Endothelial cell (in vitro differentiated cells): Measurements from ENCODE around the gene PRM2. TPM values are rescaled to one million over a fixed set of nuclear protein-coding genes. Genes with fewer than 3 reads are reported as not detected.

Source experiments
- DNase-seq: peaks from one replicate; pipeline ENCODE4 v3.0.0; 2021; ENCODE audit warnings: low spot score
- H3K27ac Mint-ChIP-seq: one replicate; pipeline ENCODE4 v1.8.0; 2021; ENCODE audit warnings: mixed read lengths, inconsistent platforms; ENCODE audit not compliant: unreplicated experiment
- H3K27me3 Mint-ChIP-seq: one replicate; pipeline ENCODE4 v1.8.0; 2021; ENCODE audit warnings: mild to moderate bottlenecking, moderate library complexity, mixed read lengths, inconsistent platforms; ENCODE audit not compliant: unreplicated experiment
- H3K36me3 Mint-ChIP-seq: one replicate; pipeline ENCODE4 v1.8.0; 2021; ENCODE audit warnings: mild to moderate bottlenecking, low read depth, mixed read lengths, inconsistent platforms; ENCODE audit not compliant: unreplicated experiment
- H3K4me1 Mint-ChIP-seq: one replicate; pipeline ENCODE4 v1.8.0; 2021; ENCODE audit warnings: mild to moderate bottlenecking, mixed read lengths, inconsistent platforms; ENCODE audit not compliant: unreplicated experiment
- H3K4me3 Mint-ChIP-seq: one replicate; pipeline ENCODE4 v1.8.0; 2021; ENCODE audit warnings: mild to moderate bottlenecking, mixed read lengths, inconsistent platforms; ENCODE audit not compliant: unreplicated experiment
- H3K9me3 Mint-ChIP-seq: one replicate; pipeline ENCODE4 v1.8.0; 2021; ENCODE audit warnings: mixed read lengths, inconsistent platforms; ENCODE audit not compliant: unreplicated experiment
- total RNA-seq: library from RNA; stranded (reverse); fragmentation: NEBNext Ultra II Directional; extraction: Animal tissue kit (Norgen Biotek cat#: 25700); gene quantifications from one replicate; pipeline ENCODE4 v1.2.1, GENCODE V29; 2021; ENCODE audit not compliant: unreplicated experiment
- TF ChIP-seq, protein P1 (sequence below): fragments of 200-600 bp; sonication (generic); IDR thresholded peaks from one replicate; pipeline ENCODE4 v1.5.0; 2021; ENCODE audit warnings: antibody characterized with exemption; ENCODE audit not compliant: unreplicated experiment

The PRM2 gene
- total RNA-seq, 1 donor from 2014 or later, result not detected

DNA sequence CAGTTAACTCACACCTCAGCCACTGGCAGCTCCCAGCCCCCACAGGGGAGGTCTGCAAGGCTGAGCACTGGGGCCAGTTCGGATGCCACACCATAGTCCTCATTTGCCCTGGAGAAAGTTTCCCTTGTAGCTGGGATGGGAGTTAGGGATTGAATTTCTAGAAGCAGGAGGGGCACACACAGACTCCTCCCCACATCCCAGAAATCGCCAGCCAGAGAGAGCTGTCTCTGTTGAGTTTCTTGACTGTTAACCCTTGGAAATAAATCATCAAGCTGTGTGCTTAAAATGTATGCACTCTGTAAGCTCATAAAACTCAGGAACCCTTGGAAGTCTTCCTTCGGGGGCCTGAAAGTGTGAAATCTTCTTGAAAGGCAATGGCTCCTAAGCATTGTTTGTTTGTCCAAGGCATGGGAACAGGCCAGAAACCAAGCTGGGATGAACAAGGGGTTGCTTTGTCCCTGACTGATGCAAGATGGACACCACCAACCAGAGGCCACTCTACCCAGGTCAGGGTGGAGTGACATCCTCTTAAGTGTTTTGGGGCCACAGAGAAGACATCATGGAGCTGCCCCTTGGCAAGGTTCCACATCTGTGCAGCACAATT, 2.5 kb downstream of the PRM2 start:
- TF ChIP-seq, protein P1, sequence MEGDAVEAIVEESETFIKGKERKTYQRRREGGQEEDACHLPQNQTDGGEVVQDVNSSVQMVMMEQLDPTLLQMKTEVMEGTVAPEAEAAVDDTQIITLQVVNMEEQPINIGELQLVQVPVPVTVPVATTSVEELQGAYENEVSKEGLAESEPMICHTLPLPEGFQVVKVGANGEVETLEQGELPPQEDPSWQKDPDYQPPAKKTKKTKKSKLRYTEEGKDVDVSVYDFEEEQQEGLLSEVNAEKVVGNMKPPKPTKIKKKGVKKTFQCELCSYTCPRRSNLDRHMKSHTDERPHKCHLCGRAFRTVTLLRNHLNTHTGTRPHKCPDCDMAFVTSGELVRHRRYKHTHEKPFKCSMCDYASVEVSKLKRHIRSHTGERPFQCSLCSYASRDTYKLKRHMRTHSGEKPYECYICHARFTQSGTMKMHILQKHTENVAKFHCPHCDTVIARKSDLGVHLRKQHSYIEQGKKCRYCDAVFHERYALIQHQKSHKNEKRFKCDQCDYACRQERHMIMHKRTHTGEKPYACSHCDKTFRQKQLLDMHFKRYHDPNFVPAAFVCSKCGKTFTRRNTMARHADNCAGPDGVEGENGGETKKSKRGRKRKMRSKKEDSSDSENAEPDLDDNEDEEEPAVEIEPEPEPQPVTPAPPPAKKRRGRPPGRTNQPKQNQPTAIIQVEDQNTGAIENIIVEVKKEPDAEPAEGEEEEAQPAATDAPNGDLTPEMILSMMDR, result no peak
- no peak overlapping the region for H3K27ac Mint-ChIP-seq
- no peaks in the 10 kb centered on the region for H3K36me3 Mint-ChIP-seq
- peaks cover 7% of the 10 kb centered on the region for H3K27me3 Mint-ChIP-seq
- no peaks in the 10 kb centered on the region for H3K9me3 Mint-ChIP-seq
- no peaks in the 10 kb centered on the region for H3K4me1 Mint-ChIP-seq
- no peak overlapping the region for H3K4me3 Mint-ChIP-seq
- no peak for DNase-seq

DNA sequence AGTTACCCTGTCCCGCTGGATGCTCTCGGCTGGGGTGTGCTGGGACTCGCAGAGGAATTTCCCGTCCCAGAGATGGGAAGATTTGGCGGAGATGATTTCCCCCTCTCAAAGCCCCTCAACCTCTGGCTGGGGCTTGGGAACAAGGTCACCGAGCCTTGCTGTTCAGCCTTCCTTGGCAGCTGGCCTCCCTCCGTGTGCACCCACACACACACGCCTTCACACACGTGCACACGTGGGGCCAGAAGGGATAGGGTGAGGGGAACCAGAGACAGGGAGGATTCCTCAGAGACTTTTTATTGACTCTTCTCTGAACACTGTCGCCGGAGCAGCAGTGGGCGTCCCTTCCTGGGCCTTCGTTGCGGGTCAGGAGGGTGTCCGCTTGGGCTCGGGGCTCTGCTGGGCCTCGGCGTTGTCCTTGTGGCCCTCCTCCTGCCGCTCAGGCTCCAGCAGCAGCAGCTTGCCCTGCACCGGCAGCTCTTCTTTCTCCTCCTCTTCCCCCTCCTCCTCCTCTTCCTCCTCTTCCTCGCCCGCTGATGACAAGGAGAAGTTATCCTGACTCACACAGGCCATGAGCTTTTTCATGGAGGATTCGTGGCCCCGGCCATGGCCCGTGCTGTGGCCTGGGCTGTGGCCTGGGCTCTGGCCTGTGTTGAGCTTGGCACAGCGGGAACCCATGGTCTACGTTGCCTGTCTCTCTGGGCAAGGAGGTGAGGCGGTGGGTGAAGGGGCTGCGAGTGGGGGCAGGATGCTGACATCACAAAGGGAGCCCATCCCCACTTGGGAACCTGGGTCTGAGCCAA, 3.2 kb downstream of the PRM2 start, which contains the start of gene PRM3:
PRM3 (minus strand) TSS at position 709 of the 800 bp plus-strand sequence; CDS start at position 675, 34 bp downstream.
- H3K4me1 Mint-ChIP-seq, result no peaks in the 10 kb centered on the region
- H3K4me3 Mint-ChIP-seq, result no peak within 1 kb of the TSS
- DNase-seq, result no peak
- H3K9me3 Mint-ChIP-seq, result no peaks in the 10 kb centered on the region
- H3K27ac Mint-ChIP-seq, result no peak within 1 kb of the TSS
- no peaks in the 10 kb centered on the region for H3K36me3 Mint-ChIP-seq
- H3K27me3 Mint-ChIP-seq, result peaks cover 9% of the 10 kb centered on the region
- TF ChIP-seq, protein P1, result no peak

DNA sequence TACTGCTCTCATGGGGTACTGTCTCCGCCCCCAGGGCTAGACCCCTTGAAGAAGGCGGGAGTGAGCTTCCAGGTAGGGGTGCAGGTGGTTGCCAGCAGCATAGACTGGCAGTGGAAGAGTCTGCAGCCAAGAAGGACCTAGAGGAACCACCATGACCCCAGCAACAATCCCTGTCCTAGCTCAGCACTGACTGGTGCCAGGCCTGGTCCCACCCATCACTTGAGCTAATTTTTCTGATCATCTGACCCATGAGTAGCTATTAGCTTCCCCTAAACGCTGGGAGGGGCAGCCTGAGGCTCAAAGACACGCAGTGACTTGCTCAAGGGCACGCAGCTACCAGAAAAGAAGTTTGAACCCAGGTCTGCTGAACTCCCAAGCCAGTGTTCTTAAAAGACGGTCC, 3.8 kb downstream of the PRM2 start:
- no peak overlapping the region for H3K4me3 Mint-ChIP-seq
- peaks cover 9% of the 10 kb centered on the region for H3K27me3 Mint-ChIP-seq
- no peak for DNase-seq
- TF ChIP-seq, protein P1, result no peak
- no peaks in the 10 kb centered on the region for H3K4me1 Mint-ChIP-seq
- H3K9me3 Mint-ChIP-seq, result no peaks in the 10 kb centered on the region
- no peak overlapping the region for H3K27ac Mint-ChIP-seq
- no peaks in the 10 kb centered on the region for H3K36me3 Mint-ChIP-seq

DNA sequence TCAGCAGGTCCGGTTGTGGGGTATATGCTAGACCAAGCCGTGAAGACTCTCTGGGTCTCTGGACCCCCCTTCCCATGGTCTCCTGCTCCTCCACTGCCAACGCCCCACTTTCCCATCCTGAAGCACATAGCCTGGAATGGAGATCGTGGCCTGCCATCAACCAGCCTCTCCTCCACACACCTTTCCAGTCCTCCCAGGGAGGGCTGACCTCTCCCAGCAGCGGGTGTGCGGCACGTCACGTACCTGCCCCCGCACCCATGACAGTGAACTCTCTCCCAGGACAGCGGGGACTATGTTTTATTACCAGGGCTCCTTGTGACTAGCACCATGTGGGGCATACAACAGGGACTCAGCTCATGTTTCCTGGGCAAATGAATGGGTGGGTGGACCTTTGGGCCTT, 4.7 kb downstream of the PRM2 start:
- Mint-ChIP-seq H3K4me1 (no peaks in the 10 kb centered on the region), H3K4me3 (no peak overlapping the region), H3K27me3 (peaks cover 6% of the 10 kb centered on the region), H3K9me3 (no peaks in the 10 kb centered on the region), H3K27ac (no peak overlapping the region), H3K36me3 (no peaks in the 10 kb centered on the region)
- no peak for DNase-seq
- TF ChIP-seq, protein P1, result no peak

DNA sequence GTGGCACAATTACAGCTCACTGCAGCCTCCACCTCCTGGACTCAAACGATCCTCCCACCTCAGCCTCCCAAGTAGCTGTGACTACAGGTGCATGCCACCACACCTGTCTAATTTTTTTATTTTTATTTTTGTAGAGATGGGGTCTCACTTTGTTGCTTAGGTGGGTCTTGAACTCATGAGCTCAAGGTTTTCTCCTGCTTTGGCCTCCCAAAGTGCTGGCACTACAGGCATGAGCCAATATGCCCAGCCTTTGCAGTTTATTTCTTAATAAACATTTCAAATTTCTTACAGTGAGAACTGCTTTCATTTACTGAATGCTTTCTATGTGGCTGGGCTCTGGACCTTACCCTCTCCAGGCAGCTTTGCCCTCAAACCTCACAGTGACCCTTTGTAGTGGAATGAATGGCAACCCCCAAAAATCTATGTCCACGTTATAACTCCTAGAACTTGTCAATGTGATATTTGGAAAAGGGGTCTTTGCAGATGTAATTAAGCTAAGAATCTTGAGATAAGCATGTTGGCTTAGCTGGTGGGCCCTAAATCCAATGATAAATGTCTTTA, 5.6 kb downstream of the PRM2 start:
- DNase-seq, result no peak
- no peak overlapping the region for H3K4me3 Mint-ChIP-seq

More for the DNA sequence above, 5.6 kb downstream of the PRM2 start:
- TF ChIP-seq, protein P1, result no peak
- no peaks in the 10 kb centered on the region for H3K9me3 Mint-ChIP-seq
- peaks cover 6% of the 10 kb centered on the region for H3K27me3 Mint-ChIP-seq
- H3K36me3 Mint-ChIP-seq, result no peaks in the 10 kb centered on the region
- no peak overlapping the region for H3K27ac Mint-ChIP-seq
- H3K4me1 Mint-ChIP-seq, result no peaks in the 10 kb centered on the region
